ENCODE data around the gene UGT1A7. TPM values are rescaled to one million over a fixed set of nuclear protein-coding genes. Genes with fewer than 3 reads are reported as not detected.

The UGT1A7 gene
- total RNA-seq, 1 experiment from 2014 or later = not detected

DNA sequence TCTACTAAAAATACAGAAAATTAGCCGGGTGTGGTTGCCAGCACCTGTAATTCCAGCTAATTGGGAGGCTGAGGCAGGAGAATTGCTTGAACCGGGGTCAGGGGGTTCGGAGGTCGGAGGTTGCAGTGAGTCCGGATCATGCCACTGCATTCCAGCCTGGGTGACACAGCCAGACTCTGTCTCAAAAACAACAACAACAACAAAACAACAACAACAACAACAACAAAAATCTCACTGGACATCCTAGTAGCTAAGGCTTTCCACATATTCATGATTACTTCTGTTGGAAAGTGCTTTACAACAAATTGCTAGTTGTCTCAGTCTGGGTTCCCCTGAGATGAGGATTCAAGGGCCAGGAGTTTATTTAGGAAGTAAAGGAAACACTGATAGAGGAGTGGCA lies 92.2 kb downstream of the UGT1A7 start:
- Histone ChIP-seq H3K36me3 (no peaks in the 10 kb centered on the region), H3K4me3 (no peak overlapping the region), H3K27ac (no peak overlapping the region), H3K4me1 (no peaks in the 10 kb centered on the region), H3K27me3 (peaks cover 8% of the 10 kb centered on the region; the same call in 1 of the 2 replicates), H3K9me3 (replicated peaks) (no peaks in the 10 kb centered on the region)
- DNase-seq = no peak

DNA sequence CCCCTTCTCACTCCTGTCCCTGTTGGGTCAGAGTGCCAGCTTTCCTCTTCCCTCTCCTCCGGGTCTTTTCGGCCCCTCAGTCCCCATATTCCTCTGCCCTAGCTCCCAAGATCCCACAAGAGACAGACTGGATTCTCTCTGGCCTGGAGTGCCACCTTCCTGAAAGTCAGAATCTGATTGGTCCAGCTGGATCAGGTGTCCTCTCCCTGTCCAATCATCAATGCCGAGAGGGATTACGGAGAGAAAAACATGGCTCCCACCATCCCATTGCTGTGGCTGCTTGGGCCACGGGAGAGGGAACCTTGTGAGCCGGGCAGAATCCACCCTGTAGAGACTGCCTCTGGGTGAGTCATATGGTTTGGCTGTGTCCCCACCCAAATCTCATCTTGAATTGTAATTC lies 93.7 kb downstream of the UGT1A7 start:
- H3K4me3 ChIP-seq = no peak overlapping the region
- H3K27ac ChIP-seq = no peak overlapping the region
- no peaks in the 10 kb centered on the region for H3K4me1 ChIP-seq
- H3K9me3 ChIP-seq (replicated peaks) = no peaks in the 10 kb centered on the region
- H3K36me3 ChIP-seq = no peaks in the 10 kb centered on the region
- H3K27me3 ChIP-seq = 0 out of 2 replicates have a peak, but pooled peaks cover 4% of the 10 kb centered on the region
- DNase-seq = no peak

DNA sequence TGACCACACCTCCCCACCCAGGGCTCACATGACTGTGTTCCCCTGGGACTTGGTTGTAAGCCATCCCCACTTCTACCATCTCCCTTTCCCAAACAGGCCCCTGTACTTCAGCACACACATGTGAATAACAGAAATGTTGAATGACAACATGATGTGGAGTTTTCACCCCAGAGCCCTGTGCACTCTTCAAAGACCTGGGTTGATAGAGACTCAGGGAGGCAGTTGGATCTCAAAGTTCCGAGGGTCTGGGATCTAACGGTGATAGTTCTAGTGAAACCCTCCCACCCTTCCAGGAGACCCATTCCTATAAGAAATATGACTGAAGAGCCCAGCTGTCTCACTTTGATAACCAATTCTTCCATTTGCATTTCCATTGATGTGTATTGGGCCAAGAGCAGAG lies 96.3 kb downstream of the UGT1A7 start, which contains the start of gene MROH2A:
TSS of gene MROH2A (plus strand) at position 301 of the 400 bp plus-strand sequence. CDS start 1,029 bp downstream, outside the sequence.
- no peak for DNase-seq
- no peak within 1 kb of the TSS for H3K4me3 ChIP-seq
- H3K4me1 ChIP-seq = no peaks in the 10 kb centered on the region
- no peak within 1 kb of the TSS for H3K27ac ChIP-seq
- H3K9me3 ChIP-seq (replicated peaks) = no peaks in the 10 kb centered on the region
- no peaks in the 10 kb centered on the region for H3K36me3 ChIP-seq
- H3K27me3 ChIP-seq = no peaks in the 10 kb centered on the region

DNA sequence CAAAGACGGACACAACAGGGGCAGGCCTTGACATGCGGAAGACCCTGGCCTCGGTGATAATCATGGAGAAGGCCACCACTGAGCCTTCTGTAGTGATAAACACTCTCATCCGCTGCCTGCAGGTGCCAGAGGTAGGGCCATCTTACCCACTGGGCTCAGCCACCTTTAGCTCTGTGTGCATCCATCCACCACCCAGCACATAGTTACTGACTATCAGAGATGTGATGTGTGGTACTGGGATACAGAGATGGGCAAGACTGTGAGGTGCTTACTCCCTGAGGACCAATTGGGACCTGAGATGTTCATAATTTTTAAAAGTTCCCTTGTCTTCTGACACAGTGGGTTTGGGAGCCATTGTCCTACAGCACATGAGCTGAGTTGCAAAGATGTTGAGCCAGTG lies 98.0 kb downstream of the UGT1A7 start:
- H3K9me3 ChIP-seq (replicated peaks) = no peaks in the 10 kb centered on the region
- H3K4me3 ChIP-seq = no peak overlapping the region
- no peak overlapping the region for H3K27ac ChIP-seq
- no peak for DNase-seq
- no peaks in the 10 kb centered on the region for H3K4me1 ChIP-seq
- H3K27me3 ChIP-seq = no peaks in the 10 kb centered on the region
- no peaks in the 10 kb centered on the region for H3K36me3 ChIP-seq

DNA sequence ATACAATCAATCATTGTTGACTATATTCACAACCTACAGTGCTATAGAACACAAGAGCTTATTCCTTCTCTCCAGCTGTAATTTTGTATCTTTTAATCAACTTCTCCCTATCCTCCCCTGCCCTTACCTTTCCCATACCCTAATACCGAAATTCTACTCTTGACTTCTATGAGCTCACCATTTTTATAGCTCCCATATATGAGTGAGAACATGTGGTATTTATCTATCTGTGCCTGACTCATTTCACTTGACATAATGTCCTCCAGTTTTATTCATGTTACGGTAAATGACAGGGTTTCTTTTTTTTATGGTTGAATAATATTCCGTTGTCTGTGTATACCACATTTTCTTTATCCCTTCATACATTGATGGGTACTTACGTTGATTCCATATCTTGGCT lies 99.1 kb downstream of the UGT1A7 start:
- H3K36me3 ChIP-seq = no peaks in the 10 kb centered on the region
- no peak for DNase-seq

DNA sequence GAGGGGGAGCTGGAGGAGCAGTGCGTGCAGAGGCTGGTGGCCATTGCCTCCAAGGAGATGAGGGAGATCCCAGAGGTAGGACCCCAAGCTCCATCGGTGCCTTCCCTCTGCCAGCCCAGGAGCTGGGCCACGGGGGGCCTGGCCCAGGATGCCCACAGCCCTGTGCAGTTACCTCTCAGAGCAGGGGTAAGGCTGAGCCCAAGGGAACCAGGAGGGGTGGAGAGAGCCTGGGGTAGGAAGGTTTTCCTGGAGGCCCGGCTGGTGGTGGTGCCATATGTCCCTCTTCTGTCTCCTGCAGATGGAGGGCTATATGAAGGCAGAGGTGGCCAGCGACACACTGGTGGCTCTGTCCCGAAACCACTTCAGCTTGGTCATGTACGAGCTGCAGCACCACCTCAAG lies 107.9 kb downstream of the UGT1A7 start:
- Histone ChIP-seq H3K4me1 (no peaks in the 10 kb centered on the region), H3K36me3 (no peaks in the 10 kb centered on the region), H3K27me3 (no peaks in the 10 kb centered on the region), H3K9me3 (replicated peaks) (no peaks in the 10 kb centered on the region), H3K27ac (no peak overlapping the region), H3K4me3 (no peak overlapping the region)
- no peak for DNase-seq

More for the DNA sequence above, 99.1 kb downstream of the UGT1A7 start:
- H3K27ac ChIP-seq = no peak overlapping the region
- H3K4me1 ChIP-seq = no peaks in the 10 kb centered on the region
- no peaks in the 10 kb centered on the region for H3K9me3 ChIP-seq (replicated peaks)
- H3K4me3 ChIP-seq = no peak overlapping the region
- no peaks in the 10 kb centered on the region for H3K27me3 ChIP-seq

DNA sequence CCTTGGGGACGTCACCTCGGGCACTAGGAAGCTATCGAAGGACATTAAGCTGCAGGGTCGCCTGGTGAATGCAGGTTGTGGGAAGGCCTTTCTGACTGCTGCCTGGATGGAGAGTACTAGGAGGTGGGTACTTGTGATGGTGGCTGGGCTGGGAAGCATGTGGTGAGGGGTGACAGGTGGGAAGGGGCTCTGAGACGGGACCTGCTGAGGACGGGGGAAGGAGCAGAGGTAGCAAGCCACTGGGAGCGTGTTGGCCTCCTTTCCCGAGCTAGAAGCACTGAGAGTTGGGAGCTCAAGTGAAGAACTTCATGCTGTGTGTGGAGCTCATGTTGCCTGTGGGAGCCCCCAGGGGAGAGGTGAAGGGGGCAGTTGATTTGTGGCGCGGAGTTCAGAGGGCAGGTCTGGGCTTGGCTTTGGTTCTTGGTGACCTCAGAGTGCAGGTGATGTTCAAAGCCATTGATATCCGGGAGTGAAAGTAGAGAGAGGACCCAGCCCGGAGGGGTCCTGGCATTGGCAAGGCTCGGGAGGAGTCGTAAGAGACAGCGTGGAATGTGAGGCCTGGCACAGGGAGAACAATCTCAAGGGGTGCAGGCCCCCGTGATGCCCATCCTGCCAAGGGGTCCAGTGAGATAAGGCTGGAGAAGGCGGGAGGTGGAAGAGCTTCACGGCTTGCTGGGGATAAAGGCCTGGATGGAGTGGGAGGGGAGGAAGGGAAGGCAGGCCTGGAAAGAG lies 109.6 kb downstream of the UGT1A7 start:
- Histone ChIP-seq H3K9me3 (replicated peaks) (no peaks in the 10 kb centered on the region), H3K27ac (no peak overlapping the region), H3K27me3 (no peaks in the 10 kb centered on the region), H3K36me3 (no peaks in the 10 kb centered on the region), H3K4me1 (no peaks in the 10 kb centered on the region), H3K4me3 (no peak overlapping the region)
- DNase-seq = no peak

DNA sequence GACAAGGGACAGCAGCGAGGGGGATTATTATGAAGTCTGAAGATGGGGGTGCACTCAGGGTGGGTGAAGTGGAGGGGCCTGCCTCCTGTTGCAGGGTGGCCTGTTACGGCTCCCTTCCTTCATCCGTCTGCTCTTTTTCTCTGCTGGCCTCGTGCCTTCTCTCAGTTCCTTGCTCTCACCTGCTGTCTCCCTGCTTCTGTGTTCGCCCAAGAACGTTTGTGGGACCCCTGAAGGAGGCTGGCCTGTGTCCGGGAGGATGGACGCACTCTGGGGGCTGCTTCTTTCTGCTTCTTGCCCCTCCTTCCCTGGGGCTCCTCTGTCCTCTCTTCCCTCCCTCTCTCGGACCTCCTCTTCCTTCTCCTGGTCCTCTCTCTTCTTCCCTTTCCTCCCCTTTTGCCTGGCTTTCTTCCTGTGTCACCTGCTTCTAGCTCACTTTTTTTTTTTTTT lies 110.2 kb downstream of the UGT1A7 start:
- H3K27me3 ChIP-seq = no peaks in the 10 kb centered on the region
- no peak overlapping the region for H3K4me3 ChIP-seq
- no peak overlapping the region for H3K27ac ChIP-seq
- H3K9me3 ChIP-seq (replicated peaks) = no peaks in the 10 kb centered on the region
- no peaks in the 10 kb centered on the region for H3K4me1 ChIP-seq
- no peaks in the 10 kb centered on the region for H3K36me3 ChIP-seq
- no peak for DNase-seq

DNA sequence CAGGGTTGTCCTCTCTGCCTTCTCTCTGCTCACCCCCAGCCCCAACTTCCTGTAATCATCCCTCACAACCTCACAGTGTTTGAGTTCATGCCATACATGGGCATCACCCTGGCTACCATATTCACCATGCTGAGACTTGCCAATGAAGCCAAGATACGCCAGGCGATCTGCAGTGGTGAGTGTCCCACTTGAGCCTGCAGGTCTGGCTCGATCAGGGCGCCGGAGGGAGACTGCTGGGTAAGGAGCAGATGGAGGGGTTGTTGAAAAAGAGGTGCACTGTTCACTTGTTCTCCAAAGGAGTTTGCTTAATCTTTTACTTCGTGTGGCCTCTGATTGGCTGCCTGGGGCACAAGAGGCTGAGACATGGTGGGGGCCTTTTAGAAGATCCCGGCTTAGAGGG lies 111.0 kb downstream of the UGT1A7 start:
- Histone ChIP-seq H3K36me3 (no peaks in the 10 kb centered on the region), H3K4me3 (no peak overlapping the region), H3K4me1 (no peaks in the 10 kb centered on the region), H3K27me3 (no peaks in the 10 kb centered on the region), H3K9me3 (replicated peaks) (no peaks in the 10 kb centered on the region), H3K27ac (no peak overlapping the region)
- DNase-seq = no peak

DNA sequence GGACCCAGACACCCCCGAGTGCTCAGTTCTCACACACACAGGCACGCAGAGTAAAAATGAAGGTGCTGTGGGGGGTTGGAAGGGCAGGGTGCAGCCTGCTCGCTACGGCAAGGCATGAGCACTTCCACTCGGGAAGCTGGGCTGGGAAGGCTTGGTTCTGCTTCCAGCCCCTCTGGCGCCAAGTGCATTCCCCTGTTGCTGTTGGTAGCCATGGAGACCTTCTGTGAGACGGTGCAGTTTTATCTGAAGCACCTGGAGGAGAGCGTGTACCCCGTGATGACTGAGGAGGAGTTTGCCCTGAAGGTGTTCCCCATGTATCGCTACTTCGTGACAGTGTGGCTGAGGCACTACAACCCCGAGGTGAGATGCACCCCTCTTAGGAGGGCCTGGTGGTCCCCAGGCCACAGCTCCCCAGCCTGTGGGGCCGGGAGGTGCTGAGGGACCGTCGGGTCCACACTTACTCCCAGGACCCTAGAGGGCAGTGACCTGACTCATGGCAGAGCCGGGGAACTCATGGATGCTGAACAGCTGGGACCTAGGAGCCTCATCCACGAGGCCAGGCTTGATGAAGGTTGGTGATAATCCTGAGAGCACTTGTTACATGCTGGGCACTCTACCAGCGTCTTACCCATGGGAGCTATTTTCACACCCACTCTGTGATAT lies 111.9 kb downstream of the UGT1A7 start:
- H3K27me3 ChIP-seq = no peaks in the 10 kb centered on the region; the same call in 1 of the 2 replicates
- no peaks in the 10 kb centered on the region for H3K9me3 ChIP-seq (replicated peaks)
- no peak for DNase-seq
- H3K27ac ChIP-seq = no peak overlapping the region
- no peak overlapping the region for H3K4me3 ChIP-seq
- no peaks in the 10 kb centered on the region for H3K4me1 ChIP-seq
- no peaks in the 10 kb centered on the region for H3K36me3 ChIP-seq

DNA sequence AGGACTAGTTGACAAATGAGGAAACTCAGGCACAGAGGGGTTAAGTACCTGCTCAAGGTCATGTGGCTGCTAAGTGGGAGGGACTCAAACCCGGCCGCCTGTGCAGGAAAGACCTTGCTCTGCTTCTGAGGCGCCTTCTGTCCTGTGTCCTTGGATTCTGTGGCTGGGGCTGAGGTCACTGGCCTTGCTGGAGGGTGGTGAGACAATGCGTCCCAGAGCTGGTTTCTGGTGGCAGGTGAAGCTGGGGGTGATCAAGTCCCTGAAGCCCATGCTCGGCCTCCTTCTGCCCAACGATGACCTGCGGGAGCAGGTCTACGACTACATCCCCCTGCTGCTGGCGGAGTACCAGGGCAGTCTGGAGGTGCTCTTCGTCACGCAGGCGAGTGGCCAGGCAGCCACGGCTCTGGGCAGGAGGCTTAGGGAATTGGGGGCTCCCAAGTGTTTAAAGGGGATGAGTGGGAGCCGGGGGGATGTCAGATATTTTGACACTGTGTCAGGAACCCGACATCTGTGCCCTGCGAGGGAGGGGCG lies 112.5 kb downstream of the UGT1A7 start:
- no peak for DNase-seq
- Histone ChIP-seq H3K4me3 (no peak overlapping the region), H3K36me3 (no peaks in the 10 kb centered on the region), H3K27me3 (no peaks in the 10 kb centered on the region; the same call in 1 of the 2 replicates), H3K27ac (no peak overlapping the region), H3K9me3 (replicated peaks) (no peaks in the 10 kb centered on the region), H3K4me1 (no peaks in the 10 kb centered on the region)

DNA sequence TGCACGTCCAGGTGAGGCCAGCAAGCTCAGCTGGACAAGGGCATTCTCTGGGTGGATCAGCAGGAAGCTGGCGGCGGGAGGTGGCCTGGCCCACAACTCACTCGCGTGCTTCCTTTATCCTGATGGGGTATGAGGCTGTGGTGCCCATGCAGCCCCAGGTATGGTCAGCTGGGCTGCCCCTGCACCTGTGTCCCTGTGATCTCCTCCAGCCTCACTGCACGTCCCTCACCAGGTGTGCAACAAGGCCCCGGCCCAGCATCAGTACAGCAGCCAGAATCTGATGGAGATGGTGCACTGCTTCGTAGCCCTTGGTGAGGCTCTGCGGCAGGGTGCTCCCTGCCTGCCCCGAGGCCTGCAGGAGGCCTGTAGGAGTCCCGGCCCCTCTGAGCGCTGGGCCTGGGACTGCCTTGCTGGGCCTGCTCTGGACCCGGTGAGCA lies 114.1 kb downstream of the UGT1A7 start:
- H3K4me1 ChIP-seq = no peaks in the 10 kb centered on the region
- no peaks in the 10 kb centered on the region; the same call in 1 of the 2 replicates for H3K9me3 ChIP-seq (replicated peaks)
- DNase-seq = no peak
- H3K27ac ChIP-seq = no peak overlapping the region
- H3K36me3 ChIP-seq = no peaks in the 10 kb centered on the region
- H3K27me3 ChIP-seq = no peaks in the 10 kb centered on the region; the same call in 1 of the 2 replicates
- no peak overlapping the region for H3K4me3 ChIP-seq

DNA sequence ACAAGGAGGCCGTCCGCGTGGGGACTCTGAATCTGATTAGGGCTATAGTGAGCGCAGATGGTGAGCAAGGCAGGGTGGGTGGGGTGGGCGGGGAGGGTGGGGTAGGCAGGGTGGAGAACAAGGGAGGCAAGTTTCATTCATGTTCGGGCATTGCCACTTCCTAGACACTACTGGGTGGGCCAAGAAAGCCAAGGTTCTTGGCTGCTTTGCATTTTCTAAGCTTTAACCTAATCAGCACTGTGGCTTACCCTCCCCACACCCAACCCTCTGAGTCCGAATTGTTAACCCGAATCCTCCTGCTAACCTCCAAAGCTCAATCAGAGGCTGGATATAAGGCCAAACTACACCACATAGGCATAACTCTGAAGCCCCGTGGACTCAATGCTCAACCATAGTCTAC lies 114.6 kb downstream of the UGT1A7 start:
- Histone ChIP-seq H3K27me3 (no peaks in the 10 kb centered on the region; the same call in 1 of the 2 replicates), H3K27ac (no peak overlapping the region), H3K4me3 (no peak overlapping the region), H3K36me3 (no peaks in the 10 kb centered on the region), H3K9me3 (replicated peaks) (no peaks in the 10 kb centered on the region; the same call in 1 of the 2 replicates), H3K4me1 (no peaks in the 10 kb centered on the region)
- no peak for DNase-seq

DNA sequence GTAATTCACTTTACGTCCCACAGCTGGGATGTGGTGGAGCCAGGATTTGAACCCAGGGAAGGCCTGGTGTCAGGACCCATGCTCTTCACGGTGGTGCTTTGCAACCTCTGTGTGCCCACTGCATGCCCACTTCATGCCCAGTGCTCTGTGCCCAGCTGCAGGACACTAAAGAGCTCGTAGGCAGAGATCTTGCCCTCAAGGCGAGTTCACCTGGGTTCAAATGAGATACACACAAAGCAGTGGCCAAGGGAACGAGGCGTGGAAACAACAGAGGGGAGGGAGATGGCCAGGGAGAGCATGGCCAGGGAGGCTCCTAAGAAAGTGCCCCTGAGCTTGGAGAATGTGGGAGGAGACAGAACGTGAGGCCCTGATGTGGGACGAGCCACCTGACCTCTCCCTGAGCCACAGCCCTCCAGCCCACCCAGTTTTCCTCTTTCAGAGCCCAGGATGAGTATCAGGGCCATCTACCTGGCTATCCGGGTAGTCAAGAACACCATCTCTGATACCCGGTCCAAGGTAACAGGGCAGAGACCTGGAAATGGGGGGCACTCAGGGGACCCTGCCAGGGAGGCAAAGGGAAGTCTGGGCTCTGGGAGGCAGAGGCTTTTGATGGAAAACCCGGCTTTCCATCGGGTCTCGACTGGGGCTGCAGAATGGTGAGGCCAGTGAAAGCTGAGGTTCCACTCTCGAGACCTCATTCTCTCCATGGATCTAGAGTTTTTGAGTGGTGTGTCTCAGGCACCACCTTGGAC lies 116.8 kb downstream of the UGT1A7 start:
- Histone ChIP-seq H3K27ac (no peak overlapping the region), H3K4me3 (no peak overlapping the region), H3K9me3 (replicated peaks) (no peaks in the 10 kb centered on the region; the same call in 1 of the 2 replicates), H3K27me3 (no peaks in the 10 kb centered on the region; the same call in 1 of the 2 replicates), H3K4me1 (no peaks in the 10 kb centered on the region), H3K36me3 (no peaks in the 10 kb centered on the region)
- DNase-seq = no peak

Data from SJCRH30 (cell line).